ENCODE measurements around the gene CCDC82. TPM values are rescaled to one million over a fixed set of nuclear protein-coding genes. Genes with fewer than 3 reads are reported as not detected.

Gene CCDC82
- total RNA-seq, 4 donors from 2014 or later = 34.1 to 43.4 (median 41.4) TPM

DNA sequence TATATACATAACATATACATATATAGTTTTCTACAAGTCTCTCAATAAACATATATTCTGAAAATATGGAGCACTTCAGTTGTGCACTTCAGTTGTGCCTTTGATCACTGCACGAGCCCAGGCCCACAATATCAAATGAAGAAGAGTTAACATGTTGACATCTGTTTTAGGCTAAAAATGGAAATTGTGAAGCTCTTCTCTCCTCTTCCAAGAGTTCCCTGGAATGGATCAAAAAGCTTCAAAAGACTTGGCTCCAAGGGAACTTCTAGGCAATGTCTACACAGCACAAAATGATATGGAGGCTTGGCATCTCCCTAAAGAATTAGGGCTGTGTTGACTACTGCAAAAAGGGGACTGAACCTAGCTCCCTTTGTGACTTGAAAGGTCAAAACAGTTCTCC lies 83.6 kb downstream of the CCDC82 start:
- TF ChIP-seq, protein P1, sequence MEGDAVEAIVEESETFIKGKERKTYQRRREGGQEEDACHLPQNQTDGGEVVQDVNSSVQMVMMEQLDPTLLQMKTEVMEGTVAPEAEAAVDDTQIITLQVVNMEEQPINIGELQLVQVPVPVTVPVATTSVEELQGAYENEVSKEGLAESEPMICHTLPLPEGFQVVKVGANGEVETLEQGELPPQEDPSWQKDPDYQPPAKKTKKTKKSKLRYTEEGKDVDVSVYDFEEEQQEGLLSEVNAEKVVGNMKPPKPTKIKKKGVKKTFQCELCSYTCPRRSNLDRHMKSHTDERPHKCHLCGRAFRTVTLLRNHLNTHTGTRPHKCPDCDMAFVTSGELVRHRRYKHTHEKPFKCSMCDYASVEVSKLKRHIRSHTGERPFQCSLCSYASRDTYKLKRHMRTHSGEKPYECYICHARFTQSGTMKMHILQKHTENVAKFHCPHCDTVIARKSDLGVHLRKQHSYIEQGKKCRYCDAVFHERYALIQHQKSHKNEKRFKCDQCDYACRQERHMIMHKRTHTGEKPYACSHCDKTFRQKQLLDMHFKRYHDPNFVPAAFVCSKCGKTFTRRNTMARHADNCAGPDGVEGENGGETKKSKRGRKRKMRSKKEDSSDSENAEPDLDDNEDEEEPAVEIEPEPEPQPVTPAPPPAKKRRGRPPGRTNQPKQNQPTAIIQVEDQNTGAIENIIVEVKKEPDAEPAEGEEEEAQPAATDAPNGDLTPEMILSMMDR (IDR thresholded peaks at IDR 0.05; ENCODE audit: low read depth) = no peak

DNA sequence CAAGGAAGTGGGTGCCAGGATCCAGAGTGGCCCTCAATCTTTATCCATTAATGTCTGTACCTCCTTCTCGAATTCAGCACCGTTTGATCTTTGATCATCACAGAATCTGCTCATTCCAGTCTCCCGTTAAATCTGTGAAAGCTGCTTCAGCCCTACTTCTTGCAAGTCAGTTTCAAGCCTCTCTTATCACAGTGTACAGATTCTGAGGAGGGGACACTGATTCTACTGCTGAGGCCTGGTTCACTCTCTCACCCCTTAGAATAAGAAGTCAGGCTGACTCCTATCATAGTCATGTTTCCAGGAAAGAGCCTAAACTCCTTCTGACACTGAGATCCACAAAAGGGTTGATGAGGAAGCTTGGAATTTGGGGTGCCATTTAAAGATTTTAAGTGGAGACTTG lies 85.7 kb downstream of the CCDC82 start:
- TF ChIP-seq, protein P1 (IDR thresholded peaks at IDR 0.05; ENCODE audit: low read depth) = no peak

DNA sequence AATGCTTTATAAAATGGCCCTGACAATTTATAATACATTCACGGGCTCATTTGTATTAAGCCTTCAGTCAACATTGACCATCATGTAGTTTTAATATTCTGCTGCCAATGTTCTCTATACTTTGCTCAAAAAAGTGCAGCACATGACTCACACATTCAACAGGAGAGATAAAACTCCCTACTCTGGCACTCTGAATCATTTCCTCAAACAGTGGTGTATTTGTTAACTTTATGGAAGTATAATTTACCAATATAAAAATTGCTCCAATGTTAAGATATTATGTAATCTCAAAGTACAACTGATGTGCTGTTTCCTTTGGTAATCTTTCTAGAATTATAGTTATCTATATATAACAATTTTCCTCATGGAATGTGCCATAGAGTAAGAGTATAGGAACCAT lies 86.6 kb downstream of the CCDC82 start:
- TF ChIP-seq, protein P1 (IDR thresholded peaks at IDR 0.05; ENCODE audit: low read depth) = no peak

Small RNA genes within 50 kb of the gene (small RNA-seq; reads per million reads assigned to genes)
- not detected for gene MIR1260B

Other genes with a start within 250 kb of the CCDC82 start
- 10 to 100 TPM; 34.3 to 58.8 (median 56.0) TPM for gene MAML2, start 46.7 kb downstream of the CCDC82 start, total RNA-seq
- gene JRKL, start 101 bp upstream of the CCDC82 start, total RNA-seq = 10 to 100 TPM in 1 of 4 donors, 1 to 10 TPM in 3; 6.0 to 13.0 (median 9.1) TPM